ENCODE data around the gene CARD18.

CARD18 gene

DNA sequence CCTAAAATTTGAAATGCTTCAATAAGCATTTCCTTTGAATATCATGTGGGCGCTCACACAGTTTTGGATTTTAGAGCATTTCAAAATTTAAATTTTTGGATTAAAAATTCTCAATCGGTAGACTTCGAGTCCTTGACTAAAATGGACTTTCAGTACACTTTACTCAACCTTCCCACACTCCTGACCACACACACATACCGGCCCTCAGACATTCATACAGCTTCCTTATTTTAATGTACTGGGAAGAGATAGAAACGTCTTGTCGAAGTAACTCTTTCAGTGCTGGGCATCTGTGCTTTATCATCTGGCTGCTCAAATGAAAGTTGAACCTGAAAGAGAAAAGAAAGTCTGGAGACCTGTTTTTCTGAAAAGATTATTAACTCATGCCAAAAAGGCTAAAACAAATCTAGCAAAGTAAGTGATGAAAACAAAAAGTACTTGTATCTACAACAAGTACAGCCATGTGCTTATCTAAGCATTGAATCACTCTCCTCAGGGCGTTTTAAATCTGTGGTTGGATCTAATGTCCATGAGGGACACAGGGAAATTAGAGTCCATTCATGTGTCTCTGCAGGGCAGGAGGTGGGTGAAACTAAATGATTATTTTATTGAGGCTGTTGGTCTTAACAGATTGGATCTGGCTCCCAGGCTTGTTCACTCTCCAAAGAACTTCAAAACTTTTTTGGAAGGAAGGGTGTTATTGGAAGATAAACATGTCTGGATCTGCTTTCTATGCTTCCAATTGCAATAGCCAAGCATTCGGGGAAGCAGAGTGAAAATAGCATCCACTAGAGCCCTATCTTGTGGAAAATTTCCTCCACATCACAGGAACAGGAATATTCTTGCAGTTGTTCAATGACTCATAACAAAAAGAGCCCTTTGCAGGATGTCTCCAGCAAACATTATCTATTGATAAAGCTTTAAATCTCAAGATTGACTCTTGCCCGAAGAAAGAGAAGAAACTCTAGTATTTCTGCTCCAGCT lies 47.0 kb downstream of the CARD18 start:
- DNase-seq (ENCODE audit: low read depth) = no peak
- H3K4me3 ChIP-seq (ENCODE audit: control insufficient read depth, low read depth, low read length) = no peak overlapping the region
- TF ChIP-seq, protein P1, sequence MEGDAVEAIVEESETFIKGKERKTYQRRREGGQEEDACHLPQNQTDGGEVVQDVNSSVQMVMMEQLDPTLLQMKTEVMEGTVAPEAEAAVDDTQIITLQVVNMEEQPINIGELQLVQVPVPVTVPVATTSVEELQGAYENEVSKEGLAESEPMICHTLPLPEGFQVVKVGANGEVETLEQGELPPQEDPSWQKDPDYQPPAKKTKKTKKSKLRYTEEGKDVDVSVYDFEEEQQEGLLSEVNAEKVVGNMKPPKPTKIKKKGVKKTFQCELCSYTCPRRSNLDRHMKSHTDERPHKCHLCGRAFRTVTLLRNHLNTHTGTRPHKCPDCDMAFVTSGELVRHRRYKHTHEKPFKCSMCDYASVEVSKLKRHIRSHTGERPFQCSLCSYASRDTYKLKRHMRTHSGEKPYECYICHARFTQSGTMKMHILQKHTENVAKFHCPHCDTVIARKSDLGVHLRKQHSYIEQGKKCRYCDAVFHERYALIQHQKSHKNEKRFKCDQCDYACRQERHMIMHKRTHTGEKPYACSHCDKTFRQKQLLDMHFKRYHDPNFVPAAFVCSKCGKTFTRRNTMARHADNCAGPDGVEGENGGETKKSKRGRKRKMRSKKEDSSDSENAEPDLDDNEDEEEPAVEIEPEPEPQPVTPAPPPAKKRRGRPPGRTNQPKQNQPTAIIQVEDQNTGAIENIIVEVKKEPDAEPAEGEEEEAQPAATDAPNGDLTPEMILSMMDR (IDR thresholded peaks at IDR 0.05; ENCODE audit: control insufficient read depth, insufficient read depth, low read depth, low read length, missing control alignments) = no peak

All from AG09309 (cell line).